ENCODE measurements around the gene A1CF.
"Not testable (repeated sequence)": the region's sequence is repeated elsewhere in the genome, so short reads cannot be mapped to it uniquely, and the experiment has no call there.

Gene A1CF, protein sequence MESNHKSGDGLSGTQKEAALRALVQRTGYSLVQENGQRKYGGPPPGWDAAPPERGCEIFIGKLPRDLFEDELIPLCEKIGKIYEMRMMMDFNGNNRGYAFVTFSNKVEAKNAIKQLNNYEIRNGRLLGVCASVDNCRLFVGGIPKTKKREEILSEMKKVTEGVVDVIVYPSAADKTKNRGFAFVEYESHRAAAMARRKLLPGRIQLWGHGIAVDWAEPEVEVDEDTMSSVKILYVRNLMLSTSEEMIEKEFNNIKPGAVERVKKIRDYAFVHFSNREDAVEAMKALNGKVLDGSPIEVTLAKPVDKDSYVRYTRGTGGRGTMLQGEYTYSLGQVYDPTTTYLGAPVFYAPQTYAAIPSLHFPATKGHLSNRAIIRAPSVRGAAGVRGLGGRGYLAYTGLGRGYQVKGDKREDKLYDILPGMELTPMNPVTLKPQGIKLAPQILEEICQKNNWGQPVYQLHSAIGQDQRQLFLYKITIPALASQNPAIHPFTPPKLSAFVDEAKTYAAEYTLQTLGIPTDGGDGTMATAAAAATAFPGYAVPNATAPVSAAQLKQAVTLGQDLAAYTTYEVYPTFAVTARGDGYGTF

DNA sequence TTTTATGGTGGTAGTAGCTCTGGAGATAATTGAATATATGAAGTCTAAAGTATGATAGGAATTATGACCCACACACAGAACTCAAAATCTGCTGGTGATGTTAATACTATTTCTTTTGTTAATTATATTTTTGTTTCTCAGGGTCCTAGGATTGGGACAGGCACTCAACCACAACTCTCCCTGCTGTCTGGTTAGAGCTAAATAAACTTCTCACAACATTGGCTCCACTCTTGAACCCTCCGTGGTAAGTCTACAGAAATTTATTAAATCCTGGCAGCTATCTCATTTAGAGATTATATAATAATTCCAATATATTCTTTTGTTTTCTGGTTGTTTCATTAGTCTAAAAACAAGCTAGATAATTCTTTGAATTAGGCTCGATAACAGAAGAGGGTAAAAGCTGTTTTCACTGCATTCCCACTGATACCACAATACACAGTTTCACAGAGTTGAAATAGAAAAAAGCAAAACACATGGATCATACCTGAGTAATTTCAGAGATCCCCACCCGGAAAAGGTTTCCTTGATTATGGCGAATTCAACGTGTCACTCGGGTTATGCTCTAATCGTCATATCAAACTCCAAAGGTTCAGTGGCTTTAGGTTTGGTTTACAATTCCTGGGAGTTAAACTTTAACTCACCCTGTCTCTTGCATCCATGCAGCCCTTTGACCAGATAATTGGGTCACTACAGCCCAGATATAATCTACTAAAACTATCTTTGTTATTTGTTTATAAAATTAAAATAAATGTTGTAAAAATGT, at the start of gene A1CF:
Gene A1CF (minus strand): TSS at position 531 of the 763 bp plus-strand sequence. CDS start 25,687 bp downstream, outside the sequence.
- no peak for DNase-seq

DNA sequence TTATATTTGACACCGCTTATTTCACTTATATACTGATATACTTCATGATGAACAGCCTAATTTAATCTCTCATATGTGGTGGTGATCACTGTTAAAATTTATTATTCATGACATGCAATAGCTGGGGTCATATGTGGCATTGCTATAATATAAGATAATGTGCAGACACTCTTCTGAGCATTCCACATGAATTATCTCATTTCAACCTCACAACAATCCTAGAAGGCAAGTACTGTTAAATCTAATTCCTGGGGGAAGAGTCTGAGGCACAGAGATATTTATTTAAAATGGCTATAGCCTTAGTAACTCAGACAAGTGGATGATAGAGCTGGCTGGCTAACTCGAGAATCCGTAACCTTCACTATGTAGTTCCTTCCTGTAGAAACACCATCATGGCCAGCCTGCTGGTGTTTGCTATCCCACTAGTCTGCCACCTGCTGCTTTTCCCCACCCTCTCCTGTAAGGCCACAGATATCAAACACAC, 46.6 kb upstream of the A1CF start:
- no peak for DNase-seq

DNA sequence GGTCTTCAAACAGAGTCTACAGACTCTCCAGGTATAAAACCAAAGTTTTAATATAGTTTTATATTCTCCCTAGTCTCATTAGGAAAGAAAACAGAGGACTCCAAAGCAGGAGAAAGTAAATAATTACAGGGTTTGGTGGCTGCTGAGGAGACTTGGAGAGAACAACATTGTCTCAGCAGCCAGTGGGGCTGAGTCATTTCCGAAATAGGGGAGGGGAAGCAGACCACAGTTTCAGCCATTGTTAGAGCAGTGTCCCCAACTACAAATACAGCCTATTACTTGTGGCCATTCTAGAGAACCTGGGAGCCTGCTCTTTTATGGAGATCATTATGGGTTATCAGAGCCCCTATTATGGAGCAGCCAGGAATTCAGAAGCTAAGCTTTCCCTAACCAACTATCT, 44.2 kb upstream of the A1CF start:
- no peak for DNase-seq

DNA sequence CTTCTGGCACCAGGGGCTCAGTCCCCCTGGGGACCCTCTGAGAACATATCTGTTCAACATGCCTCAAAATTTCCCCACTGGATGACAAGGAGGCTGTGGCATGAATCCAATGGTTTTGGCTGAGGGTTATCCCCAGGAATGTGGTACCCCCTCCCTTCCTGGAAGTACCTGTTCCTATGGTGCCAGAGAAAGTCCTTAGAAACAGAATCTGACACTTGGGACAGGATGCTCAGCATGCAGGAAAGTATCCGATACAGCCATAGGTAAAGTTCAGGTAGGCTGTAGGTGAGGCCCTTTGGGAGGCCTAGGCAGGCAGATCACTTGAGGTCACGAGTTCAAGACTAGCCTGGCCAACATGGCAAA, 42.7 kb upstream of the A1CF start:
- no peak for DNase-seq

DNA sequence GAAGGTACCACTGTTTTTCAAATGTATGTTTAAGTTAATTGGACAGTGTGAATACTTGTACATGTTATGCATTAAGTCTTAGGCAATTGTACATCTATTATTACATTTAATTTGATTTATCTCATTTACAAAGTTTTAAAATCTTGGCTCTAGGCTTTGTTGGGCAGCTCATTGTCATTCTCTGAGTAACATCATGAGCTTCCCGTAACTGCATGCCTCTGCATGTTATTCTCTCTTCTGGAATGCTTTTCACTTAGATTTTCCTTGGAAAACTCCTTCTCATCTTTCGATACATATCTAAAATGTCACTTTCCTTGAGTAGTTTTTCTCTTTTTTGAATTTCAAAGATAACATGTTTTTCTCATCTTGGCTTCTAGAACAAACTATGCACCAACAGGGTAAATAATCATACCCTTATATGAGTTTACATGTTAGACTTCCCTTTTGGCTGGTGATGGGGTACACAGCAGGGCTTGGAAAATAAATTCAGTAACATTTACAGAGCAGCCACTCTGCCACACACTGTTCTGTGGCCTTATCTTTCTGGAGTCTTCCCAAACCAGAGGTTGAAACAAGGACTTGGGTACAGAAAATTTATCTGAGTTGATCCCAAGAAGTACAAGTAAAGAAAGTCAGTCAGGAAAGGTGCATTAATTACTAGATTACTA, 42.2 kb upstream of the A1CF start:
- DNase-seq = no peak

DNA sequence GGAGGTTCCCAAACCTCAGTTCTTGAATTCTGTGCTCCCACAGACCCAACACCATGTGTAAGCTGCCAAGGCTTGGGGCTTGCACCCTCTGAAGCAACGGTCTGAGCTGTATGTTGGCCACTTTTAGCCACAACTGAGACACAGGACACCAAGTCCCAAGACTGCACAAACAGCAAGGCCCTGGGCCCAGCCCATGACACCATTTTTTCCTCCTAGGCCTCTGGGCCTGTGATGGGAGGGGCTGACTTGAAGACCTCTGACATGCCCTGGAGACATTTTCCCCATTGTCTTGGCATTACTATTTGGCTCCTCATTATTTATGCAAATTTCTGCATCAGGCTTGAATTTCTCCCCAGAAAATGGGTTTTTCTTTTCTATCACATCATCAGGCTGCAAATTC, 38.0 kb upstream of the A1CF start:
- DNase-seq = not testable (repeated sequence)

DNA sequence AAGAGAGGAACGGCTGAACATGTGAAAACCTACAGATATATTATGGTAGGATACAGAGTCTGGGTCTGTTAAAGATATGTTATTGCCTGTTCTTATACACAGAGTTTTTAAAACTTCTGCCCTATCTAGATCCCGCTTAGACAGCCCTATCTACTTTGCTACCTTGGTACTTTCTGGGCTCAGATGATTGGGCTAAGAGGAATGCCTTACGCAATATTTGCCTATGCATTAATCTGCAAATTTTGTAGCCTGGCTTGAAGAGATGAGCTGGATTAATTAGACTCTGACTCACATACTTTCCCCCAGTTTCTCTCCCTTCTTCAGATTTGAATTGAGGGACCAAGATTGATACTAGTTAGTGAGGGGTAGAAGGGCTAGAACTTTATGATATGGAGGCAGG, 33.6 kb upstream of the A1CF start:
- DNase-seq = no peak

DNA sequence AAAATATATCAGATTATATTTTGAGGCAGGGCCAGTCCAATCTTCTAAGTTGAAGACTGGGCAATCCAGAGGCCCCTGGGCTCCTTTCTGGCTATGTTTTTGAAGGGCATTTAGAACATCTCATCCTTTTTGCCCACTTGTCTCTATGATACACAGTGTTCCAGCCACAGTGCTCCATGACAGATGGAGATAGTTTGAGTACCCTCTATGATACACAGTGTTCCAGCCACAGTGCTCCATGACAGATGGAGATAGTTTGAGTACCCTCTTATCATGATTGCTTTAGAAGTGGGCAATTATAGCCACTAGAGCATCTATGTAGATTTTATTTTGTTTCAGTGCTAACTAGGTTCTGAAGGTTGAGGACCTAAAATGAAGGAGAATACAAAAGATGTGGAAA, 33.1 kb upstream of the A1CF start:
- DNase-seq = no peak

DNA sequence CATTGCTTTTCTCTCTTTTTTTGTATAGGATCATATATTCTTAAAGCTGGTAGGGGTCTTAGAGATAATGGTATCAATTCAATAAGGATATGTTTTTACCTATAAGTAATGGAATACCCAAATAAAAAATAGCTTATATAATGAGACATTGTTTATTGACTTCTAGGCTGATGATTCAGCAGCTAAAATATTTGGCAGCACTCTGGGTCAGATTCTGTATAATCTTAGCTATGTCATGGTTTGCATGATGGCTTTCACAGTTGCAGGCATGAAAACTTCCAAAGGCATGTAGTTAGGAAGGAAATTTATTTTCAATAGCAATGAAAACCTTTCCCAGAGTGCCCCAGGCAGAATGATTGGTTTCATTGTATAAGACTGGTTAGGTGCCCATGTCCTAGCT, 32.1 kb upstream of the A1CF start:
- no peak for DNase-seq

DNA sequence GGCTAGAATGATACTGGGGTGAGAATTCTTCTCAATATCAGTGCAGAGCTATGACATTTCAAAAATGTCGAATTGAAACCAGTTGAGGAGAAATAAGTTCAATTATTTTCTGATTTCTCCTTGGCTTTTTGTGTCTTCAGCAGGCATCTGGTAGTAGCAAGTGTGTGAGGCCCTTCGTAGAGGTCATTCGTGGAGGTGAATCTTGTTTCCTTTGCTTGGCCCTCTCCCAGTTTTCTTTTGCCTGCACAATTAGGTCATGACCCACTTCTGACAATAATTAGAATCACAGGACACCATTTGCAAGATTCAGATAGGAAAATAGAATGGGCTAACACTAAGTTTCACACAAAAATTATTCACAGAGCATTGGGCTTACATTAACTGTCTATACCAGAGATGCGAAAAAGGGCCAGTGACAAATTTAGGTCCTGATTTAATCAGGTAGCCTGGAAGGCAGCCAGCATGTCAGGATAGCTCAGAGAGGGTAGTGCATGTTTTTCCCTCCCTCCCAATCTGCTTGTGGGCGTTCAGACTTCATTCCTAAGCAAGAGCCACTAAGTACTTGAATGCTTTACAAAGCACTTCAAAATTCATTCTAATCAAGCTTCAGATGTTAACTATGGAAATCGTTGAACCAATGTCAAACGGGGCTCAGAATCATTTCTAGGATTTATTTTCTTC, 24.0 kb upstream of the A1CF start:
- DNase-seq = no peak

DNA sequence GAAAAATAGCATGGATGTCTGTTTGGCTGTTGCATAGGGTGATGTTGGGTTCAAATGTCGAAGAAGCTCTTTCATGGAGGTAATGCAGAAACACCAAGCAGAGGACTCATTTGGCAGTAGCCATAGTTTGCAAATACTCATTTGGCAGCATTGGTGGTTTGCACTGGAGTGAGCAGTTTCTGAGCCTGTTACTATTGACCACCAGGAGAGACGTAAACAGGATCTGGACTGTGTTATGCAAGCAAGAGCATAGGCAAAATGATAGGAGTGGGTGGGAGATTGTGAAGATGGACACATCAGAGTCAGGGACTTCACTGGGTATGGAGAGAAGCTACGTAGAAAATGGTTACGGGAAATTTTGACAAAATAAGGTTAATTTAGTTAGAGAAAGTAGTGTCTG, 22.9 kb upstream of the A1CF start:
- DNase-seq = no peak

DNA sequence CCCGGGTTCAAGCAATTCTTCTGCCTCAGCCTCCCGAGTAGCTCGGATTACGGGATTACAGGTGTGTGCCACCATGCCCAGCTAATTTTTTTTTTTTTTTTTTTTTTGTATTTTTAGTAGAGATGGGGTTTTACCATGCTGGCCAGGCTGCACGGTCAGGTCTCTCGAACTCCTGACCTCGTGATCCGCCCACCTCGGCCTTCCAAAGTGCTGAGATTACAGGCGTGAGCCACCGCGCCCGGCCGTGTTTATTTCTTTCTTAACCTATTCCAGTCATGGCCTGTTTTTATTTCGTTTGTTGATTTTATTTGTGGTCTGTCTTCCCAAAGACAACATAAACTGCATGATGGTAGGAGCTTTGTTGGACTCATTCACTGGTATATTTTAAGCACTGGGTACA, 20.4 kb upstream of the A1CF start:
- not testable (repeated sequence) for DNase-seq

DNA sequence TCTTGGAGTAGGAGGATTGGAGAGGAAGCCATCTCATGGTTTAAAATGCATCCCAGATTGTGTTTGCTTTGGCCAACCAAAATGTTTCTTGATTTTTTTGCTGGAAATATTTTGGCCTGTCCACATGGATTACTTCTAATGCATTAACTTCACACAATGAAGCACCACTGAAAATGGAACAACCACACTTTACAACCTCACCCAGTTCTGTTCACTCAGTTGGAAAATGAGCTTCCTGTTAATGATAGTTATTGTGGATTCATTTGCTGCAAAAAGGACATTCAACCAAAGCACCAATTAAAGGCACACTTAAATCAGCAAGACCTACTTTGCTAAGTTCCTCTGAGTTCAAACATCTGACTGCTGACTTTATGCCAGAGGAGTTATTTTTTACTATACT, 11.3 kb upstream of the A1CF start:
- DNase-seq = no peak

DNA sequence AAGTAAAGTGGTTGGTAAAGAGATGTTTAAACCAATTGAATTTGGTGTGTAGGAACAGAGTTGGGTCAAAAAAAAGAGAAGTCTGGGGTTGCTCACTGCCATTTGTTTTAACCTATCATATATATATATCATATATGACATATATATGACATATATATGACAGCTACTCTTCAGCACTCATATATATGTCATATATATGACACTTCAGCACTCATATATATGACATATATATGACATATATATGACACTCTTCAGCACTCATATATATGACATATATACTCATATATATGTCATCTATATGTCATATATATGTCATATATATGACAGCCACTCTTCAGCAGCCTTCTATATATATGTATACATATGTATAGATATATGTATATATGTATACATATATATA, 8.9 kb upstream of the A1CF start:
- no peak for DNase-seq

DNA sequence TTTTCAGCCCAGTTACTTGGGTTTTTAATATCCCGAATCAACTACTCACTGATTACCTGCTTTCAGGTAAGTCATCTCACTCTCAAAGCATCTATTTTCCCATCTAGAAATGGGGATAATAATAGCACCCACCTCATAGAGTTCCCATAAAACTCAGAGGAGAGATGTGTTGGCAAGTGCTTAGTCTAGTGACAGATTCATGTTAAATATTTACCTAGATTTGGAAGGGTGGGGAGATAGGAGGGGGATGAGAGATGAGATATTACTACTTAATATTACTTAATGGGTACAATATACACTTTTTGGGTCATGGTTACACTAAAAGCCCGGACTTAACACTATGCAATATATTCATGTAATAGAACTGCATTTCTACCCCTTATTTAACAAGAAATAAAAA, 7.0 kb upstream of the A1CF start:
- DNase-seq = no peak

DNA sequence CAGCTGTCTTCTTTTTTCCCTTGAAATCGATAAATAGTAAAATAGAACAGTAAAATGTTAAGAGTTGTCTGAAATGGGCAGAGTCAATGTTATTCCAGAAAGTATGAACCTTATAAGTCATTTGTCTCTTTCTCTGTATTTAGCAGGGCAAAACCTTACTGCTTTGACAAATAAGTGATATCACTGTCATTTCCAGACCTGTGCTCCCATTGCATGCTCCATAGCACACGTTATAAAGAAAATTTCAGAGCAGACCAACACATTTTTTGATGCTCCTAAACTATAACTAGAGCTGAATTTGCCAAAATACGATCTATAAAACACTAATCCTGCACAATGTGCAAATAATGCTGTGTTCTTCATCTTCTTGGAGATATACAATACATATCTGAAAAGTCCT, 1.1 kb downstream of the A1CF start:
- no peak for DNase-seq

DNA sequence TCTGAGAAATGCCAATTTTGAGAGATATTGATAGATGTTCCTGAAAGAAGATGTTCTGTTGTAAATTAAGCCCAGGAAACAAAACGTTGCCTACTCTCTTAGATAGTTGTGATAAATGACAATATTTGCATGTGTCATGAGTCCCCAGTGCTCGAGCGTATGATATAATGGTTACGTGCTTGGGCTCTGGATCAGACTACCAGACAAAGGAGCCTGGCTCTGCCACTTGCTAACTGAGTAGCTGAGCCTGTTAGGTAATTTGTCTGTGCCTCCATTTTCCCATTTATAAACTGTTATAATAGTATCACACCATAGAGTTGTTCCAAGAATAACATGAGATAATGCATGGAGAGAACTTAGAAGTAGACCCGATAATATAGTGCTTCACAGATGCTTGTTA, 1.8 kb downstream of the A1CF start:
- DNase-seq = no peak

DNA sequence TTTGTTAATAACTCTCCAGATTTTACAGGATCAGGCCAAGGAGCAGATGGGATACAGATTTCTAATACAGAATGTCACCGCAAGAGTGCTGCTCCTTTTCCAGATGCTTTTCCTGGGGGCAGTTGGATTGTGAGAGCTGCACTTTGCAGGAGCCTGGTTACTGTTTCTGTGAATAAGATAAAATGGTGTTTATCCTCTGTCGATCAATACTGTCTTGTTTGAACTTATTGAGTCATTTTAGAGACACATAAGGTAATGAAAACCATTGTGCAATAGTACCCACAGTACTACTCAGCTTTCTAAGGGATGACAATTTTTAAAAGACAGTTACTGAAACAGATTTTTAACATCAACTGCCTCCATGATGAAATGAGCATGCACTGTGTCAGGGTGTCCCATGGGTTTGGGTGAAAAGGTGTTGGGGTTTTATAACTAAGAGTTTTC, 2.9 kb downstream of the A1CF start:
- no peak for DNase-seq

DNA sequence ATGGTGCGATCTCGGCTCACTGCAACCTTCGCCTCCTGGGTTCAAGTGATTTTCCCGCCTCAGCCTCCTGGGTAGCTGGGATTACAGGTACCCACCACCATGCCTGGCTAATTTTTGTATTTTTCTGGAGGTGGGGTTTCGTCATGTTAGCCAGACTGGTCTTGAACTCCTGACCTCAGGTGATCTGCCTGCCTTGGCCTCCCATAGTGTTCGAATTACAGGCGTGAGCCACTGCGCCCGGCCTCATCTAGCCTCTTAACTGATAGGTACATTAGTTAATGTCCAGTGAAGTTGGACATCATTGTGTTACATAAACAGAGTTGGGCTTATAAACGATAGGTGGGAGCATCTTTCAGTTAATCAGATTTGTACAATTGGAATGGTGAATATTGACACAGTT, 4.4 kb downstream of the A1CF start:
- DNase-seq = not testable (repeated sequence)

DNA sequence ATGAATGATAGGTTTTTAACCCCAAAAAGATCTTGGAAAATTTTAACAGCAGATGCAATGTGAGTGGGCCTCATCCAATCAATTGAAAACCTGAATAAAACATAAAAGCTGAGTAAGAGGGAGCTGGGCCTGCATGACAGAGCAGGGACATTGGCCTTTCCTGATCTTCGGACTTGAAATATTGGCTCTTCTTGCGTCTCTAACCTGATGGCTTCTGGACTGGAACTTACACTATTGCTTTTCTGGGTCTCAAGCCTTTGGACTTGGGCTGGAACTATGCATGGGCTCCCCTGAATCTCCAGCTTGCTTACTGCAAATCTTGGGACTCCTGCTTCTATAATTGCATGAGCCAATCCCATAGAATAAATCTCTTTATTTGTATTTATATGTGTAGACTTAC, 9.0 kb downstream of the A1CF start:
- no peak for DNase-seq

DNA sequence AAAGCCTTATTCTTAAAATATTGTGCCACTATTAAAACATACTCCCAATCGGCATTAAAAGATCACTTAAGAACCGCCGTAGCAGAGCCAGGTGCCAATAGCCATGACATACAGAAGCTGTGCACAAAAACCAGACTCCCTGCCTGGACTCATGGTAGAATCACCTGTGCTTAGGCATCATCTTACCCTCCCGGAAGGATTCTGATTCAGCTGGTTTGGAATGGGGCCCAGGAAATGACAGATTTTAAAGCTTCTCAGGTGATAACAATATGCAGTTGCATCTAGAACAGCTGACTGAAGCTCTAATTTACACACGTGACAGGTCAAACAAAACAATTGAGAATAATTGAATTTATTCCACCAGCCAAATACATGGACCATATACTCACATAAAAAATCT, 10.7 kb downstream of the A1CF start:
- DNase-seq = no peak

DNA sequence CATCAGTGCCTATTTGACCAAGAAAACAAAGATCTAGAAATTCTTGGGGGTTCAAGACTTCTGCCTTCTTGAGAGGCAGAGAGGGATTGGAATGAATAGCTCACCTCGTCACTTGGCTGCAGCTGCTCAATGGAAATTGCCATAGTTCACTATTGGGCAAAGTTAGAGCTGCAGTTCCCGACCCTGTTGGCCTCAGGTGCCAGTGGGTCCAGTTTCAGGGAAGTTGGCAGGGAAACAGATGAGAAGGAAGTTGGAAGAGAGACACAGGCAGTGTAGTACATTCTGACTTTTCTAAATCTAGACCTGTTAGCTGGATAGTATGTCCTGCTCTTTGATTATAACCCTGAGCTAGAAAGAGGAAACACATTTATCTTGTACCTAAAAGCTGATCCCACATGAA, 19.1 kb downstream of the A1CF start:
- DNase-seq = no peak

DNA sequence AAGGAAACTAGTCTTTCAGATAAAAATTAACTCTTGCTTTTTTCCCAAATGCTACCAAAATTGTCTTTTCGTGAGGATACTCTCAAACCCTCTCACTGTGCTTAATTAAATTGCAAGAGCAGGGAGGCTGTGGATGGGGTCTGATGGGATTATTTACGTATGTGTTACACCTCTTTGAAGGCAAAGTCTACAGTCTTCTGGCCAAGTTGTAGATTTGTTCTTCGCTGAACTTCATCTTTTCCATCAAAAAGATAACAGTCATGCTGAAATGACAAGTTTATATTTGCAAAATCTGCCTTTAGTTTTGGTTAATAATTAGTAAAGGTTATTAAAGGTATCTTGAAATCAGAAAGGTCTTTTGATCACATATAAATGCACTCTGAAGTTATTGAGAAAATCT, 22.7 kb downstream of the A1CF start:
- no peak for DNase-seq

Data from activated naive CD4-positive, alpha-beta T cell treated with Interleukin-2 at 50 U/mL for 16 hours (primary cell).